PFSK-1 (cell line): Measurements from ENCODE around the gene ZNF607.

Experiments used
- FOXP2 ChIP-seq: optimal IDR thresholded peaks from 2 replicates; pipeline ENCODE3; 2011; ENCODE audit warnings: borderline replicate concordance, control low read depth, inconsistent platforms; ENCODE audit not compliant: insufficient read depth; ENCODE audit errors: extremely low read length, extremely low read depth
- POLR2AphosphoS5 ChIP-seq: IDR thresholded peaks from 2 replicates; pipeline ENCODE4 v1.6.1; 2012; ENCODE audit warnings: low read depth, mild to moderate bottlenecking, control low read depth, low read length, moderate library complexity
- SIN3A ChIP-seq: IDR thresholded peaks from 2 replicates; pipeline ENCODE4 v1.6.1; 2012; ENCODE audit warnings: mild to moderate bottlenecking, low read length, moderate library complexity, borderline replicate concordance; ENCODE audit not compliant: insufficient read depth
- TAF1 ChIP-seq: IDR thresholded peaks from 2 replicates; pipeline ENCODE4 v1.6.1; 2012; ENCODE audit warnings: low read length, control low read depth, borderline replicate concordance; ENCODE audit not compliant: insufficient read depth
- TF ChIP-seq, protein P1 (sequence below), 2 experiments: IDR thresholded peaks; 2 replicates each; pipeline versions ENCODE4 v1.6.1 to v1.8.0; 2011 to 2012; ENCODE audit warnings: low read depth in 2 of 2, low read length in 2 of 2, control low read depth in 1 of 2, inconsistent platforms in 1 of 2, mild to moderate bottlenecking in 1 of 2, moderate library complexity in 1 of 2; ENCODE audit not compliant: insufficient read depth in 1 of 2

The ZNF607 gene

DNA sequence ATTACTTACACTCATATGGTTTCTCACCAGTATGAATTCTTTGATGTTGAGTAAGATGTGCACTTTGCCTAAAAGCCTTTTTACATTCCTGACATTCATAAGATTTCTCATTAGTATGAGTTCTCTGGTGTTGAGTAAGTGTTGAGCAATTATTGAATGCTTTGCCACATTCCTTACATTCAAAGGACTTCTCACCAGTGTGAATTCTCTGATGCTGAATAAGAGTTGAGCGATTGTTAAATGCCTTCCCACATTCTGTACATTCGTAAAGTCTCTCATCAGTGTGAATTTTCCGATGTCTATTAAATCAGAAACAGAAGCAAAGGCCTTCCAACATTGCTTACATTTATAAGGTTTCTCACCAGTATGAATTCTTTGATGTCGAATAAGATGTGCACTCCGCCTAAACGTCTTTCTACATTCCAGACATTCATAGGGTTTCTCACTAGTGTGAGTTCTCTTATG is 50.1 kb downstream of the ZNF607 start:
- TF ChIP-seq POLR2AphosphoS5 (no peak), SIN3A (no peak), FOXP2 (no peak)
- TF ChIP-seq, protein P1, sequence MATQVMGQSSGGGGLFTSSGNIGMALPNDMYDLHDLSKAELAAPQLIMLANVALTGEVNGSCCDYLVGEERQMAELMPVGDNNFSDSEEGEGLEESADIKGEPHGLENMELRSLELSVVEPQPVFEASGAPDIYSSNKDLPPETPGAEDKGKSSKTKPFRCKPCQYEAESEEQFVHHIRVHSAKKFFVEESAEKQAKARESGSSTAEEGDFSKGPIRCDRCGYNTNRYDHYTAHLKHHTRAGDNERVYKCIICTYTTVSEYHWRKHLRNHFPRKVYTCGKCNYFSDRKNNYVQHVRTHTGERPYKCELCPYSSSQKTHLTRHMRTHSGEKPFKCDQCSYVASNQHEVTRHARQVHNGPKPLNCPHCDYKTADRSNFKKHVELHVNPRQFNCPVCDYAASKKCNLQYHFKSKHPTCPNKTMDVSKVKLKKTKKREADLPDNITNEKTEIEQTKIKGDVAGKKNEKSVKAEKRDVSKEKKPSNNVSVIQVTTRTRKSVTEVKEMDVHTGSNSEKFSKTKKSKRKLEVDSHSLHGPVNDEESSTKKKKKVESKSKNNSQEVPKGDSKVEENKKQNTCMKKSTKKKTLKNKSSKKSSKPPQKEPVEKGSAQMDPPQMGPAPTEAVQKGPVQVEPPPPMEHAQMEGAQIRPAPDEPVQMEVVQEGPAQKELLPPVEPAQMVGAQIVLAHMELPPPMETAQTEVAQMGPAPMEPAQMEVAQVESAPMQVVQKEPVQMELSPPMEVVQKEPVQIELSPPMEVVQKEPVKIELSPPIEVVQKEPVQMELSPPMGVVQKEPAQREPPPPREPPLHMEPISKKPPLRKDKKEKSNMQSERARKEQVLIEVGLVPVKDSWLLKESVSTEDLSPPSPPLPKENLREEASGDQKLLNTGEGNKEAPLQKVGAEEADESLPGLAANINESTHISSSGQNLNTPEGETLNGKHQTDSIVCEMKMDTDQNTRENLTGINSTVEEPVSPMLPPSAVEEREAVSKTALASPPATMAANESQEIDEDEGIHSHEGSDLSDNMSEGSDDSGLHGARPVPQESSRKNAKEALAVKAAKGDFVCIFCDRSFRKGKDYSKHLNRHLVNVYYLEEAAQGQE (IDR thresholded peaks at IDR 0.05; ENCODE audit: insufficient read depth in 1 of 2, low read depth in 2 of 2, low read length in 2 of 2): no peak

DNA sequence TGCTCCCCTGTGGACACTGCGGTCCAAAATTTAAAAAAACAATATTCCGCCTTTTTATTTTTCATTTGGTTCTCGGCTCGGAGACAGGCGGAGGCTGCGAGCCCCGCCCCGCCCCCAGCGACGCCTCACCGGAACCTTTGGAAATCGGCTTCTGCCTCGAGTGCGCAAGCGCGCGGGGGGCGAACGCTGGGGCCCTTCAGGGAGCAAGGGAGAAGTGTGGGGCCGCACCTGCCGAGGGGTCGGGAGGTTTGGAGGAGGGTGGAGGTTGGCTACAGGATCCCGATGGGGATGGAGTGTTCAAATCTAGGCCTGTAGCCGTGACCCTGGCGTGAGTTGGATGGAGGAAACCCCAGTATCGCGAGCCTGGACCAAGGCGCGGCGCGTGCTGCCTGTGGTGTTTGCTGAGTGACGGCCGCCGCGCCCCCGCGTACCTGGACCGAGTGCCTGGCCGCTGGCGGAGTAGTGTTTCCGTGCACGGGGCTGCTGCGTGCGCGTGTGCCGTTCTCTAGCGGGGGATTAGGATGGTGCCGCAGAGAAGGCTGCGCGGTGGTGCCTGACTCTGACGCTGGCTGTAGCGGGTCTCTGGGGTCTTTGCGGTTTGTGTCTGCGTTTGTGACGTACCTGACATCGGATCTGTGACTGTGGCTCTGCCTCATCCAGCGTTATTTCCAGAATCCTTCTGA is 63.7 kb downstream of the ZNF607 start:
- peak; percentile 57 for TF ChIP-seq FOXP2
- TF ChIP-seq SIN3A: no peak
- TF ChIP-seq POLR2AphosphoS5: 0 out of 2 replicates have a peak, but pooled peaks have one; percentile 60

DNA sequence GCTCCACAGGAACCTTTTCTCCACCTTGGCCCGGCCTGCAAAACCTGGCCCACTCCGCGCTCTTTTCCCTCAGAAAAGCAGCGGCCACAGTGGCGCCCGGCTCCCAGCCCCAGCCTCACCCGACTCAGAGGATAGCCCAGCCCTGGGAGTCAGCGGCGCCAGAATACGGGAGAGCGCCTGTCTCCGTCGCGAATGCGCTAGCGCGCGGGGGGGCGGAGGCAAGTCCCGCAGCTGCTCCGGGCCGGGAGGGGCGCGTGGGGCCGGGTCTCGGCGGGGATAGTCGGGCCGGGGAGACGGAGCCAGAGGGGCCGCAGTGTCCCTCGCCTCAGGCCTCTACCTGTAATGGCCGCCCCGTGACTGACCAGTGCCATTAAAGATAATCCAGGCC is 64.3 kb downstream of the ZNF607 start, which contains the start of gene ZFP30:
Gene ZFP30 (minus strand): TSS at position 165 of the 388 bp plus-strand sequence. CDS start 7,643 bp downstream, outside the sequence.
- TF ChIP-seq FOXP2: peak; percentile 51
- TF ChIP-seq POLR2AphosphoS5: peak; percentile 51; the same call in 1 of the 2 replicates
- TF ChIP-seq SIN3A: no peak
- 0 out of 2 replicates have a peak, but pooled peaks have one; percentile 11 for TF ChIP-seq TAF1

DNA sequence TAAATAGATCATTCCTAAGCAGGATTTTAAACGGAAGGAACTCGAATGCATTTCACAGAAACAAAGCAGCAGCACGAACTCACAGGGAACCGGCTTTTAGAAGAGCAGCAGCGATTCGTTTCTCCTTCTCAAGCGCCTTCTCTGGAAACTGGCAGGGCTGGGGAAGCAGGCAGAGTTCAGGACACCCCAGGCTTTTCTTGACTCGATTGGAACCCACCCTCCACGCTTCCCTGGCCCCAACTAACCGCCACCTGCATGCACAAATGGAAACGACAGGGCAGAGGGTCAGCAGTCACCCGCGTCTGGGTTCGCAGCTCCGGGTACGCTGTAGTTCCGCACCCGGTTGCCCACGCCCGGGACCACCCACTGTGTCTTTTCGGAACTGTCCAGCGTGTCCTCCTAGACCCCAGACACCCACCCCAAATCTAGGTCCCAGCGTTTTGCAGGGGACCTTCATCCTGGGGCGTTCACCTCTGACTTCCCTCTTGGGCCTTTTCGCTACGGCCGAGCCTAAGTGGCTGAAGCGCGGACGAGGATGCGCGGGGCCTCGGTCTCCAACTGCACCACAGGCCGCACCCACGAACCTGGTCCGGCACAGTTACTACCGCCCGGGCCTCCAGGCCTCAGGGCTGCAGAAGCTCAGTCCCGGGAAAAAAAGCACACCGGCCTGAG is 64.8 kb downstream of the ZNF607 start:
- TF ChIP-seq FOXP2 (no peak), TAF1 (no peak), POLR2AphosphoS5 (no peak), SIN3A (no peak)
- TF ChIP-seq, protein P1 (IDR thresholded peaks at IDR 0.05; ENCODE audit: insufficient read depth in 1 of 2, low read depth in 2 of 2, low read length in 2 of 2): peak in 1 of 2 experiments; percentile 60; a peak in 1 of 4 replicates

DNA sequence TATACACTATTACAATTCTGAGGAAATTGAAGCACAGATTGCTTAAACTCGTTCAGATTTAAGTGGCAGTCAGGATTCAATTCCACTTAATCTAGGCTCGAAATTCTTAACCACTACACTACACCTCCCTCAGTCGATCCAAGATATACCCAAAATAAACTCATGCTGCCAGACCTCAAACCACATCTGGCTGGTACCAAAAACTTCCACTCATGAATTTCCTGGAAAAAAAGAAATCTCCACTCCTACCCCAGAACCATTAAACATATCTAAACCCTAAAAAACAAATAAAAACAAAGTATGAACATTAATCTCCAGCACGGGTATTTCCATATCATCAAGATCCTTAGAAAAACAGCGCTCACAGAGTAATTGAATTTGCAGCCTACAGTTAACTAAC is 65.4 kb downstream of the ZNF607 start:
- TF ChIP-seq TAF1: no peak
- TF ChIP-seq SIN3A: no peak
- TF ChIP-seq, protein P1 (IDR thresholded peaks at IDR 0.05; ENCODE audit: insufficient read depth in 1 of 2, low read depth in 2 of 2, low read length in 2 of 2): no peak
- TF ChIP-seq FOXP2: no peak
- no peak for TF ChIP-seq POLR2AphosphoS5
